ENCODE data around the gene WT1. TPM values are rescaled to one million over a fixed set of nuclear protein-coding genes. Genes with fewer than 3 reads are reported as not detected.
"Not testable (repeated sequence)": the region's sequence is repeated elsewhere in the genome, so short reads cannot be mapped to it uniquely, and the experiment has no call there.

WT1 gene
- total and polyA plus RNA-seq, 7 experiments from 2014 or later: not detected

DNA sequence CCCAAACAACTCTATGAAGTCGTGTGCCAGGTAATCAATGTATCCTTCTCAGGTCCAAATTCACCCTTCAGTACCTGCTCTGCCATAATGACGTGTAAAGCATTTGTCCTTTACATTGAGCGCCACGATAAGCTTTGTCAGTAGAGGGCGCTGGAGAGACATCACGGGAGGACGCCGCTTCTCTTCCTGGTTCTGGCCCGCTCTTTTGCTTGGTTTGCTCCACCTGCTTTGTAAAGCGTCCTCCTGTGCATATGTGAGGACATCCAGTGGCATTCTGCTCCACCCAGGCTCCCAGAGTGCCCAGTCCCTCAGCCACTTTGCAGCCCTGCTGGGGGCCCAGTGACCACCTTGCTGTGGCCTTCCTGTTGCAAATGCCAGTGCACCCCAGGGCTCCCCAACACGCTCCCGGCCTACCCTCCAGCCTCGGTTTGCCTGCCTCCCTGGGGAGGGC, 61.1 kb downstream of the WT1 start:
- CTCF ChIA-PET: no interaction called here
- intact Hi-C loops (cut with micrococcal nuclease): loop anchor here in 1 of 2 donors (2.0 kb wide), 1 partner anchor 419 kb away; no protein-coding TSS in a partner anchor
- ATAC-seq: peak; percentile 57

DNA sequence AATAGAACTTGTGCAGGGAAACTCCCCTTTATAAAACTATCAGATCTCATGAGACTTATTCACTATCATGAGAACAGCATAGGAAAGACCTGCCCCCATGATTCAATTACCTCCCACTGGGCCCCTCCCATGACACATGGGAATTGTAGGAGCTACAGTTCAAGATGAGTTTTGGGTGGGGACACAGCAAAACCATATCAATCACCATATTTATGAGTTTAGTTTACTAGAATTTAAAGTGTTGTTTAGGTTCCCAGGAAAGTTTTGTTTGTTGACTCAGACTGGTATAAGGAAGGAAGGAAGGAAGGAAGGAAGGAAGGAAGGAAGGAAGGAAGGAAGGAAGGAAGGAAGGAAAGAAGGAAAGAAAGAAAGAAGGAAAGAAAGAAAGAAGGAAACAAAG, 65.4 kb downstream of the WT1 start:
- intact Hi-C loops (cut with micrococcal nuclease); H3K36me3 ChIP-seq (ENCODE audit: control insufficient read depth in 2 of 3, insufficient read depth in 3 of 3, low read length in 3 of 3); H3K4me3 Mint-ChIP-seq; CTCF ChIA-PET; ATAC-seq; H3K27ac ChIP-seq (ENCODE audit: low read depth, low read length); H3K27ac Mint-ChIP-seq; DNase-seq; H3K9me3 ChIP-seq (ENCODE audit: control insufficient read depth in 2 of 3, low read length in 3 of 3); H3K36me3 Mint-ChIP-seq; H3K4me1 ChIP-seq (ENCODE audit: control insufficient read depth in 2 of 2, insufficient read depth in 2 of 2, low read length in 2 of 2); H3K27me3 ChIP-seq (ENCODE audit: control insufficient read depth in 2 of 2, insufficient read depth in 2 of 2, low read length in 2 of 2); H3K4me3 ChIP-seq (ENCODE audit: low read length); H3K4me1 Mint-ChIP-seq; POLR2A ChIA-PET: not testable (repeated sequence)
- H3K9me3 Mint-ChIP-seq: peaks cover 2 to 63% (median 15%) of the 10 kb centered on the region in 11 donors
- H3K27me3 Mint-ChIP-seq: peaks cover 0 to 16% (median 10%) of the 10 kb centered on the region in 5 donors

More for the DNA sequence above, 61.1 kb downstream of the WT1 start:
- no peaks in the 10 kb centered on the region for H3K4me1 ChIP-seq (ENCODE audit: control insufficient read depth in 2 of 2, insufficient read depth in 2 of 2, low read length in 2 of 2)
- Mint-ChIP-seq H3K4me3 (no peak overlapping the region), H3K9me3 (peaks cover 0 to 32% (median 10%) of the 10 kb centered on the region in 11 donors), H3K4me1 (peaks cover 0 to 3% (median 0%) of the 10 kb centered on the region in 7 donors), H3K36me3 (peaks cover 0 to 8% (median 0%) of the 10 kb centered on the region in 5 donors), H3K27ac (no peak overlapping the region), H3K27me3 (peaks cover 0 to 26% (median 10%) of the 10 kb centered on the region in 5 donors)
- H3K27me3 ChIP-seq (ENCODE audit: control insufficient read depth in 2 of 2, insufficient read depth in 2 of 2, low read length in 2 of 2): no peaks in the 10 kb centered on the region
- peak in 1 of 9 donors; percentile 22 for DNase-seq
- no peaks in the 10 kb centered on the region for H3K36me3 ChIP-seq (ENCODE audit: control insufficient read depth in 2 of 3, insufficient read depth in 3 of 3, low read length in 3 of 3)
- POLR2A ChIA-PET: no interaction called here
- no peak overlapping the region for H3K27ac ChIP-seq (ENCODE audit: low read depth, low read length)
- H3K4me3 ChIP-seq (ENCODE audit: low read length): no peak overlapping the region
- no peaks in the 10 kb centered on the region for H3K9me3 ChIP-seq (ENCODE audit: control insufficient read depth in 2 of 3, low read length in 3 of 3)

GRCh38 chr11:32366666-32367065, 68.7 kb downstream of the WT1 start:
- DNase-seq (no peak), ATAC-seq (no peak)
- Mint-ChIP-seq H3K36me3 (no peaks in the 10 kb centered on the region), H3K27ac (no peak overlapping the region), H3K9me3 (peaks cover 0 to 49% (median 15%) of the 10 kb centered on the region in 11 donors), H3K4me1 (no peaks in the 10 kb centered on the region), H3K4me3 (no peak overlapping the region), H3K27me3 (peaks cover 0 to 20% (median 7%) of the 10 kb centered on the region in 5 donors)
- POLR2A ChIA-PET: no interaction called here
- CTCF ChIA-PET: interaction anchor here (0.7 to 1.1 kb wide), 2 partner anchors 9 to 49 kb away, joined by 3 read pairs; no protein-coding TSS in a partner anchor
- no peak overlapping the region for H3K27ac ChIP-seq (ENCODE audit: low read depth, low read length)
- intact Hi-C loops (cut with micrococcal nuclease): no loop called here
- no peaks in the 10 kb centered on the region for H3K4me1 ChIP-seq (ENCODE audit: control insufficient read depth in 2 of 2, insufficient read depth in 2 of 2, low read length in 2 of 2)
- H3K36me3 ChIP-seq (ENCODE audit: control insufficient read depth in 2 of 3, insufficient read depth in 3 of 3, low read length in 3 of 3): no peaks in the 10 kb centered on the region
- H3K4me3 ChIP-seq (ENCODE audit: low read length): no peak overlapping the region
- H3K9me3 ChIP-seq (ENCODE audit: control insufficient read depth in 2 of 3, low read length in 3 of 3): no peaks in the 10 kb centered on the region
- no peaks in the 10 kb centered on the region for H3K27me3 ChIP-seq (ENCODE audit: control insufficient read depth in 2 of 2, insufficient read depth in 2 of 2, low read length in 2 of 2)

- no peaks in the 10 kb centered on the region for H3K9me3 ChIP-seq (ENCODE audit: control insufficient read depth in 2 of 3, low read length in 3 of 3)
- ChIA-PET POLR2A (no interaction called here), CTCF (no interaction called here)
- H3K27me3 ChIP-seq (ENCODE audit: control insufficient read depth in 2 of 2, insufficient read depth in 2 of 2, low read length in 2 of 2): no peaks in the 10 kb centered on the region
- no peak for DNase-seq
- Mint-ChIP-seq H3K4me1 (no peaks in the 10 kb centered on the region), H3K27ac (no peak overlapping the region), H3K27me3 (peaks cover 0 to 27% (median 14%) of the 10 kb centered on the region in 5 donors), H3K9me3 (peaks cover 0 to 38% (median 15%) of the 10 kb centered on the region in 11 donors), H3K36me3 (no peaks in the 10 kb centered on the region), H3K4me3 (no peak overlapping the region)
- no peak for ATAC-seq
- no peaks in the 10 kb centered on the region for H3K4me1 ChIP-seq (ENCODE audit: control insufficient read depth in 2 of 2, insufficient read depth in 2 of 2, low read length in 2 of 2)
- no peak overlapping the region for H3K27ac ChIP-seq (ENCODE audit: low read depth, low read length)
- H3K36me3 ChIP-seq (ENCODE audit: control insufficient read depth in 2 of 3, insufficient read depth in 3 of 3, low read length in 3 of 3): no peaks in the 10 kb centered on the region
- intact Hi-C loops (cut with micrococcal nuclease): no loop called here
- H3K4me3 ChIP-seq (ENCODE audit: low read length): no peak overlapping the region
Measured at GRCh38 chr11:32365192-32365591, 70.1 kb downstream of the WT1 start.

DNA sequence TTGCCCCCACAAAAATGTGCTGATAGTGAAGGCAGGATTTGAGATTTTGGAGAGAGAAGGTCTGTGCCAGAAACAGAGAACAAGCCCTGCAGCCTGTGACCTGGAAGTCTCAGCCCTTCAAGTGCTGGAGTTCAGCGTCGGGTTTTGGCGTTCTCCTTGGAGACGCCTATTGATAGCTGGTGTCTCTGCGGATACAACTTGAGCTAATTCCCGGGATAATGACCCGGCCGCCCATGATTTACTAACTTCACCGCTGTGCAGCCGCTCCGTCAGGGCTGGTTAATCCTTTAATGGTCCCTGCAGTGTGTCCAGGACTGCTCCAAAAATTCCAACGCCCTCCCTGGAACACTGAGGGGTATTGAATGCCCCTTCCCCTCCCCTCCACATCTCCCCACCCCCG, 76.6 kb downstream of the WT1 start:
- Histone ChIP-seq H3K36me3 (ENCODE audit: control insufficient read depth in 2 of 3, insufficient read depth in 3 of 3, low read length in 3 of 3) (no peaks in the 10 kb centered on the region), H3K27me3 (ENCODE audit: control insufficient read depth in 2 of 2, insufficient read depth in 2 of 2, low read length in 2 of 2) (no peaks in the 10 kb centered on the region), H3K9me3 (ENCODE audit: control insufficient read depth in 2 of 3, low read length in 3 of 3) (no peaks in the 10 kb centered on the region), H3K27ac (ENCODE audit: low read depth, low read length) (no peak overlapping the region), H3K4me1 (ENCODE audit: control insufficient read depth in 2 of 2, insufficient read depth in 2 of 2, low read length in 2 of 2) (no peaks in the 10 kb centered on the region), H3K4me3 (ENCODE audit: low read length) (no peak overlapping the region)
- Mint-ChIP-seq H3K9me3 (no peaks in the 10 kb centered on the region), H3K27me3 (peaks cover 7 to 47% (median 18%) of the 10 kb centered on the region in 5 donors), H3K4me1 (no peaks in the 10 kb centered on the region), H3K27ac (no peak overlapping the region), H3K4me3 (no peak overlapping the region), H3K36me3 (no peaks in the 10 kb centered on the region)
- intact Hi-C loops (cut with micrococcal nuclease): no loop called here
- ChIA-PET POLR2A (no interaction called here), CTCF (no interaction called here)
- ATAC-seq: no peak
- no peak for DNase-seq

- ChIA-PET CTCF (no interaction called here), POLR2A (no interaction called here)
- H3K36me3 ChIP-seq (ENCODE audit: control insufficient read depth in 2 of 3, insufficient read depth in 3 of 3, low read length in 3 of 3): no peaks in the 10 kb centered on the region
- H3K9me3 ChIP-seq (ENCODE audit: control insufficient read depth in 2 of 3, low read length in 3 of 3): no peaks in the 10 kb centered on the region
- no peak overlapping the region for H3K4me3 Mint-ChIP-seq
- peaks cover 0 to 1% (median 0%) of the 10 kb centered on the region in 7 donors for H3K4me1 Mint-ChIP-seq
- no peaks in the 10 kb centered on the region for H3K9me3 Mint-ChIP-seq
- H3K4me3 ChIP-seq (ENCODE audit: low read length): no peak overlapping the region
- DNase-seq (no peak), ATAC-seq (no peak)
- H3K4me1 ChIP-seq (ENCODE audit: control insufficient read depth in 2 of 2, insufficient read depth in 2 of 2, low read length in 2 of 2): no peaks in the 10 kb centered on the region
- H3K27ac Mint-ChIP-seq: no peak overlapping the region
- intact Hi-C loops (cut with micrococcal nuclease): no loop called here
- peaks cover 12 to 15% (median 12%) of the 10 kb centered on the region in 5 donors for H3K27me3 Mint-ChIP-seq
- H3K36me3 Mint-ChIP-seq: no peaks in the 10 kb centered on the region
- no peak overlapping the region for H3K27ac ChIP-seq (ENCODE audit: low read depth, low read length)
- no peaks in the 10 kb centered on the region for H3K27me3 ChIP-seq (ENCODE audit: control insufficient read depth in 2 of 2, insufficient read depth in 2 of 2, low read length in 2 of 2)
Measured at GRCh38 chr11:32353884-32354283, 81.5 kb downstream of the WT1 start.

DNA sequence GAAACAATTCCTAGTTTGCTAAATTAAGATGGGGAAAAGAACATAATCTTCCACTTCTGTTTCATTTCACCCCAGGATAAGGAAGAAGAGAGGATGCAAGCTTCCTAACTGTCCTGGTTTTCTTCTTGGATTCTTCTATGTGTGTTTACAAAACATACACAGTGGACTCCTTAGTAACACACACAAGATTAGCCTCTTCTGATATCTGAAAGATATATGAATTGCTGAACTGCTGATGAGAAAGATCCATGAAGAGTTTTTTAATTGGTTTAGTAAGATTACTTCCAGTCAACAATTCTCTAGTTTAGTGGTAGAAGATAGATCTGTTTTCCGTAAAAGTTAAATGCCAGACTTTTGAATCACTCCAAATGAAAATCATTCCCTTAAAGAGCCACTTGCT, 86.8 kb downstream of the WT1 start:
- no peak for DNase-seq
- Mint-ChIP-seq H3K9me3 (no peaks in the 10 kb centered on the region), H3K4me1 (peaks cover 0 to 5% (median 5%) of the 10 kb centered on the region in 7 donors), H3K36me3 (no peaks in the 10 kb centered on the region), H3K4me3 (no peak overlapping the region), H3K27me3 (peaks cover 14 to 25% (median 19%) of the 10 kb centered on the region in 5 donors), H3K27ac (no peak overlapping the region)
- POLR2A ChIA-PET: no interaction called here
- H3K36me3 ChIP-seq (ENCODE audit: control insufficient read depth in 2 of 3, insufficient read depth in 3 of 3, low read length in 3 of 3): no peaks in the 10 kb centered on the region
- H3K27ac ChIP-seq (ENCODE audit: low read depth, low read length): no peak overlapping the region
- CTCF ChIA-PET: no interaction called here
- H3K4me1 ChIP-seq (ENCODE audit: control insufficient read depth in 2 of 2, insufficient read depth in 2 of 2, low read length in 2 of 2): no peaks in the 10 kb centered on the region
- no peaks in the 10 kb centered on the region for H3K9me3 ChIP-seq (ENCODE audit: control insufficient read depth in 2 of 3, low read length in 3 of 3)
- no peak overlapping the region for H3K4me3 ChIP-seq (ENCODE audit: low read length)
- no peak for ATAC-seq
- intact Hi-C loops (cut with micrococcal nuclease): no loop called here
- no peaks in the 10 kb centered on the region for H3K27me3 ChIP-seq (ENCODE audit: control insufficient read depth in 2 of 2, insufficient read depth in 2 of 2, low read length in 2 of 2)

All from naive thymus-derived CD4-positive, alpha-beta T cell (primary cell).